ENCODE data around the gene CLBA1. TPM values are rescaled to one million over a fixed set of nuclear protein-coding genes. Genes with fewer than 3 reads are reported as not detected.
"Not testable (repeated sequence)": the region's sequence is repeated elsewhere in the genome, so short reads cannot be mapped to it uniquely, and the experiment has no call there.

CLBA1 gene
- polyA plus RNA-seq, 1 donor, result 25.0 TPM

- not testable (repeated sequence) for DNase-seq
Measured at GRCh38 chr14:104945986-104946965, 39.3 kb upstream of the CLBA1 start.

GRCh38 chr14:104947201-104947600 lies 38.4 kb upstream of the CLBA1 start:
- not testable (repeated sequence) for DNase-seq

- not testable (repeated sequence) for DNase-seq
Measured at GRCh38 chr14:104947881-104948735, 37.5 kb upstream of the CLBA1 start.

- DNase-seq, result no peak
Measured at GRCh38 chr14:104948736-104949031, 36.9 kb upstream of the CLBA1 start.

- not testable (repeated sequence) for DNase-seq
Measured at GRCh38 chr14:104949406-104949955, 36.1 kb upstream of the CLBA1 start.

GRCh38 chr14:104950021-104950420 lies 35.6 kb upstream of the CLBA1 start:
- no peak for DNase-seq

GRCh38 chr14:104950701-104951100 lies 34.9 kb upstream of the CLBA1 start:
- DNase-seq, result not testable (repeated sequence)

- not testable (repeated sequence) for DNase-seq
Measured at GRCh38 chr14:104951863-104952657, 33.5 kb upstream of the CLBA1 start.

GRCh38 chr14:104953097-104953496 lies 32.5 kb upstream of the CLBA1 start:
- DNase-seq, result no peak

GRCh38 chr14:104953896-104954656 lies 31.5 kb upstream of the CLBA1 start:
- DNase-seq, result no peak

- no peak for DNase-seq
Measured at GRCh38 chr14:104954746-104955395, 30.7 kb upstream of the CLBA1 start.

- no peak for DNase-seq
Measured at GRCh38 chr14:104955396-104955770, 30.2 kb upstream of the CLBA1 start.

- DNase-seq, result no peak
Measured at GRCh38 chr14:104956290-104956890, 29.2 kb upstream of the CLBA1 start.

GRCh38 chr14:104957146-104958113 lies 28.2 kb upstream of the CLBA1 start:
- DNase-seq, result no peak

- no peak for DNase-seq
Measured at GRCh38 chr14:104964546-104964945, 21.0 kb upstream of the CLBA1 start.

GRCh38 chr14:104965561-104966231 lies 19.9 kb upstream of the CLBA1 start:
- no peak for DNase-seq

- no peak for DNase-seq
Measured at GRCh38 chr14:104966261-104966865, 19.2 kb upstream of the CLBA1 start.

- no peak for DNase-seq
Measured at GRCh38 chr14:104966981-104967385, 18.6 kb upstream of the CLBA1 start.

Measured in left kidney (tissue), 2 donors.